ENCODE data around the gene CCN2.

The CCN2 gene

GRCh38 chr6:131980791-131981623 lies 29.8 kb upstream of the CCN2 start:
- H3K9ac ChIP-seq (ENCODE audit: low read length), result no peak overlapping the region
- no peaks in the 10 kb centered on the region for H3K9me3 ChIP-seq (ENCODE audit: control insufficient read depth, insufficient read depth, low read depth, low read length)
- H3K4me1 ChIP-seq (ENCODE audit: control insufficient read depth, insufficient read depth, low read length), result no peaks in the 10 kb centered on the region
- no peak overlapping the region for H3K27ac ChIP-seq (ENCODE audit: low read depth, low read length)
- H3K4me3 ChIP-seq (ENCODE audit: low read depth, low read length), result no peak overlapping the region
- no peaks in the 10 kb centered on the region for H3K36me3 ChIP-seq (ENCODE audit: control insufficient read depth, insufficient read depth, low read length)
- no peaks in the 10 kb centered on the region for H3K27me3 ChIP-seq (ENCODE audit: control insufficient read depth, insufficient read depth, low read length)

GRCh38 chr6:131980338-131980790 lies 29.2 kb upstream of the CCN2 start:
- H3K4me1 ChIP-seq (ENCODE audit: control insufficient read depth, insufficient read depth, low read length), result no peaks in the 10 kb centered on the region
- no peak overlapping the region for H3K27ac ChIP-seq (ENCODE audit: low read depth, low read length)
- no peaks in the 10 kb centered on the region for H3K27me3 ChIP-seq (ENCODE audit: control insufficient read depth, insufficient read depth, low read length)
- H3K9ac ChIP-seq (ENCODE audit: low read length), result no peak overlapping the region
- H3K4me3 ChIP-seq (ENCODE audit: low read depth, low read length), result no peak overlapping the region
- no peaks in the 10 kb centered on the region for H3K9me3 ChIP-seq (ENCODE audit: control insufficient read depth, insufficient read depth, low read depth, low read length)
- H3K36me3 ChIP-seq (ENCODE audit: control insufficient read depth, insufficient read depth, low read length), result no peaks in the 10 kb centered on the region

GRCh38 chr6:131979515-131980337 lies 28.6 kb upstream of the CCN2 start:
- Histone ChIP-seq H3K36me3 (ENCODE audit: control insufficient read depth, insufficient read depth, low read length) (no peaks in the 10 kb centered on the region), H3K9me3 (ENCODE audit: control insufficient read depth, insufficient read depth, low read depth, low read length) (no peaks in the 10 kb centered on the region), H3K27ac (ENCODE audit: low read depth, low read length) (no peak overlapping the region), H3K9ac (ENCODE audit: low read length) (no peak overlapping the region), H3K4me3 (ENCODE audit: low read depth, low read length) (no peak overlapping the region), H3K27me3 (ENCODE audit: control insufficient read depth, insufficient read depth, low read length) (no peaks in the 10 kb centered on the region), H3K4me1 (ENCODE audit: control insufficient read depth, insufficient read depth, low read length) (no peaks in the 10 kb centered on the region)

DNA sequence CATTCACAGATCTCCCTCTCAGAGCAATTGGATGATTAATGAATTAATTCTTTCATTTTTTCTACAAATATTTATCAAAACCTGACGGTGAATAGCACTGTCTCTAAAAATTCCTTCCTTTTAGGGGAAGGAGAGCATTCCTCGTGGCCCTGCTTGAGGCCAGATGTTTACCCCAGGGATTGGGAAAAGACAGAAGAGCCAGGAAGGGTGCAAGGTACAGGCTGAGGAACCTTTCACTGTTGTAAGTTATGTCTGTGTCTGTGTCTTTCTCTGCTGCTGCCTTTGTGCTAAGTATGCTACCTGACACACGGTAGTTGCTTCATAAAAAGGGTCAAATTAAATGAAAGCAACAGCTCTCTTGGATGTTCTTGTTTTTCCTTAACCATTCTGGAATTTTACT lies 27.4 kb upstream of the CCN2 start:
- Histone ChIP-seq H3K4me3 (ENCODE audit: low read depth, low read length) (no peak overlapping the region), H3K4me1 (ENCODE audit: control insufficient read depth, insufficient read depth, low read length) (no peaks in the 10 kb centered on the region), H3K27me3 (ENCODE audit: control insufficient read depth, insufficient read depth, low read length) (no peaks in the 10 kb centered on the region), H3K36me3 (ENCODE audit: control insufficient read depth, insufficient read depth, low read length) (no peaks in the 10 kb centered on the region), H3K9ac (ENCODE audit: low read length) (no peak overlapping the region), H3K27ac (ENCODE audit: low read depth, low read length) (no peak overlapping the region), H3K9me3 (ENCODE audit: control insufficient read depth, insufficient read depth, low read depth, low read length) (no peaks in the 10 kb centered on the region)

DNA sequence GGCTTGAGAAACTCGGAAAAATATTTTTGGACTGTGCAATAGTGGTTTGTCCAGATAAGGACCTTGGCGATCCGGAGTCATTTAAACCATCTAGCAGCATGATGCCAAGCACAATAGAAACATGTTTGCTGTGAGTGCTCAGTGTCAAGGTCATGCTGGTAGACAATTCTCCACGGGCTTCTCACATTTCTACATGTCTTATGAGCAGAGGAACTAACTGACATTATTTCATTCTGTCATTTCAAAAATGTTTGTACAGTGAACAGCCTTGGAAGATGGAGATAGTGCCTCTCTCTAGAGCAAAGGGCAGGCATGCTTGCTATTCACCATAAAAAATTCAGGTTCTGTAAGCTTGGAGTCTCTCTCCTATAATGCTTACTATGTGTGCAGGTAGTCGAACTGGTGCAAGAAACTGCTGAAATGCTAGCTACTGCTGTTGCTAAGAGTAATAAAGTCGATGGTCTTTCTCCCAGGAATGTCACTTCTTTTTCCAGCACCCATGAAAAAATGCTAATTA lies 25.4 kb upstream of the CCN2 start:
- Histone ChIP-seq H3K4me3 (ENCODE audit: low read depth, low read length) (no peak overlapping the region), H3K36me3 (ENCODE audit: control insufficient read depth, insufficient read depth, low read length) (no peaks in the 10 kb centered on the region), H3K4me1 (ENCODE audit: control insufficient read depth, insufficient read depth, low read length) (no peaks in the 10 kb centered on the region), H3K9me3 (ENCODE audit: control insufficient read depth, insufficient read depth, low read depth, low read length) (no peaks in the 10 kb centered on the region), H3K27me3 (ENCODE audit: control insufficient read depth, insufficient read depth, low read length) (no peaks in the 10 kb centered on the region), H3K27ac (ENCODE audit: low read depth, low read length) (no peak overlapping the region), H3K9ac (ENCODE audit: low read length) (no peak overlapping the region)

DNA sequence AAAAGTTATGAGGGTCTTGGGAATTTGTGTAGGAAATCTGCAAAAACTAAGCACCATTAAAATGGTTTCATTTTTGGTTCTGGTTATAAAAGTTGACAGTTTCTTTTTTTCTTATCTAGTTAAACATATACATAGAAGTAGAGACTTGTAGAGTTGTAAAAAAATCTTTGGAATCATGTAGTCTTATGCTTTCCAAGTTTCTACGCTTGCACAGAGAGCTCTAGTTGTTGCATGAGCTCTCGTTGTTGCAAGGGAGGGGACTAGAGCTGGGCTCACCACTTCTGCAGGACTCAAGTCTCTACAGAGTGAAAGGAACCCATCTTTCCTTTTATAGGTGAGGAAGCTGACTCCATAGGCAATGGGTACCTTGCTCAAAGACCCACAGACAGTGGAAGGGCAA lies 21.6 kb upstream of the CCN2 start:
- no peak overlapping the region for H3K27ac ChIP-seq (ENCODE audit: low read depth, low read length)
- no peaks in the 10 kb centered on the region for H3K36me3 ChIP-seq (ENCODE audit: control insufficient read depth, insufficient read depth, low read length)
- H3K9ac ChIP-seq (ENCODE audit: low read length), result no peak overlapping the region
- no peak overlapping the region for H3K4me3 ChIP-seq (ENCODE audit: low read depth, low read length)
- peaks cover 5% of the 10 kb centered on the region; the same call in 1 of the 2 replicates for H3K4me1 ChIP-seq (ENCODE audit: control insufficient read depth, insufficient read depth, low read length)
- H3K9me3 ChIP-seq (ENCODE audit: control insufficient read depth, insufficient read depth, low read depth, low read length), result no peaks in the 10 kb centered on the region
- no peaks in the 10 kb centered on the region for H3K27me3 ChIP-seq (ENCODE audit: control insufficient read depth, insufficient read depth, low read length)

- Histone ChIP-seq H3K27ac (ENCODE audit: low read depth, low read length) (no peak overlapping the region), H3K4me1 (ENCODE audit: control insufficient read depth, insufficient read depth, low read length) (peaks cover 5% of the 10 kb centered on the region; the same call in 1 of the 2 replicates), H3K36me3 (ENCODE audit: control insufficient read depth, insufficient read depth, low read length) (no peaks in the 10 kb centered on the region), H3K4me3 (ENCODE audit: low read depth, low read length) (no peak overlapping the region), H3K9me3 (ENCODE audit: control insufficient read depth, insufficient read depth, low read depth, low read length) (no peaks in the 10 kb centered on the region), H3K9ac (ENCODE audit: low read length) (no peak overlapping the region), H3K27me3 (ENCODE audit: control insufficient read depth, insufficient read depth, low read length) (no peaks in the 10 kb centered on the region)
These were observed 19.1 kb upstream of the CCN2 start for GRCh38 chr6:131970076-131970859.

GRCh38 chr6:131968656-131969055 lies 17.5 kb upstream of the CCN2 start:
- Histone ChIP-seq H3K4me3 (ENCODE audit: low read depth, low read length) (no peak overlapping the region), H3K27me3 (ENCODE audit: control insufficient read depth, insufficient read depth, low read length) (no peaks in the 10 kb centered on the region), H3K9ac (ENCODE audit: low read length) (no peak overlapping the region), H3K4me1 (ENCODE audit: control insufficient read depth, insufficient read depth, low read length) (peaks cover 5% of the 10 kb centered on the region; the same call in 1 of the 2 replicates), H3K9me3 (ENCODE audit: control insufficient read depth, insufficient read depth, low read depth, low read length) (no peaks in the 10 kb centered on the region), H3K36me3 (ENCODE audit: control insufficient read depth, insufficient read depth, low read length) (no peaks in the 10 kb centered on the region), H3K27ac (ENCODE audit: low read depth, low read length) (no peak overlapping the region)

GRCh38 chr6:131967948-131968347 lies 16.8 kb upstream of the CCN2 start:
- no peak overlapping the region for H3K27ac ChIP-seq (ENCODE audit: low read depth, low read length)

GRCh38 chr6:131966443-131966842 lies 15.3 kb upstream of the CCN2 start:
- H3K4me1 ChIP-seq (ENCODE audit: control insufficient read depth, insufficient read depth, low read length), result peaks cover 5% of the 10 kb centered on the region; the same call in 1 of the 2 replicates
- H3K4me3 ChIP-seq (ENCODE audit: low read depth, low read length), result no peak overlapping the region
- no peaks in the 10 kb centered on the region for H3K27me3 ChIP-seq (ENCODE audit: control insufficient read depth, insufficient read depth, low read length)
- no peak overlapping the region for H3K27ac ChIP-seq (ENCODE audit: low read depth, low read length)
- H3K9me3 ChIP-seq (ENCODE audit: control insufficient read depth, insufficient read depth, low read depth, low read length), result no peaks in the 10 kb centered on the region
- H3K36me3 ChIP-seq (ENCODE audit: control insufficient read depth, insufficient read depth, low read length), result no peaks in the 10 kb centered on the region
- no peak overlapping the region for H3K9ac ChIP-seq (ENCODE audit: low read length)

More at GRCh38 chr6:131967948-131968347, 16.8 kb upstream of the CCN2 start:
- H3K4me1 ChIP-seq (ENCODE audit: control insufficient read depth, insufficient read depth, low read length), result peaks cover 5% of the 10 kb centered on the region; the same call in 1 of the 2 replicates
- H3K4me3 ChIP-seq (ENCODE audit: low read depth, low read length), result no peak overlapping the region
- H3K9ac ChIP-seq (ENCODE audit: low read length), result no peak overlapping the region
- H3K36me3 ChIP-seq (ENCODE audit: control insufficient read depth, insufficient read depth, low read length), result no peaks in the 10 kb centered on the region
- no peaks in the 10 kb centered on the region for H3K27me3 ChIP-seq (ENCODE audit: control insufficient read depth, insufficient read depth, low read length)
- H3K9me3 ChIP-seq (ENCODE audit: control insufficient read depth, insufficient read depth, low read depth, low read length), result no peaks in the 10 kb centered on the region

Measured in HUES6 (cell line).